Spleen (tissue), 11 donors: ENCODE measurements around the gene GPR3. TPM values are rescaled to one million over a fixed set of nuclear protein-coding genes. Genes with fewer than 3 reads are reported as not detected.

Experiments used
- DNase-seq: peaks from one replicate; pipeline ENCODE4 v3.0.0-alpha.2; 2020
- H3K27ac ChIP-seq, 8 donors: fragments of 200-600 bp; sonication (generic) in 7 of 8; 1 replicate in 4 of 8; 2 replicates in 4 of 8; pipeline versions ENCODE4 v1.5.0 to v1.8.0; 2016 to 2021; ENCODE audit warnings: inconsistent platforms in 4 of 8, mild to moderate bottlenecking in 4 of 8, moderate library complexity in 1 of 8
- H3K27me3 ChIP-seq, 7 donors: fragments of 200-600 bp; sonication (generic) in 6 of 7; replicated peaks in 1 of 7; 1 replicate in 4 of 7; 2 replicates in 3 of 7; pipeline versions ENCODE4 v1.5.0 to v1.8.0; 2016 to 2021; ENCODE audit warnings: inconsistent platforms in 3 of 7, mild to moderate bottlenecking in 1 of 7
- H3K36me3 ChIP-seq, 6 donors: fragments of 200-600 bp; sonication (generic) in 5 of 6; 1 replicate in 4 of 6; 2 replicates in 2 of 6; pipeline versions ENCODE4 v1.5.0 to v1.8.0; 2016 to 2021; ENCODE audit warnings: inconsistent platforms in 2 of 6
- H3K4me1 ChIP-seq, 6 donors: fragments of 200-600 bp; sonication (generic) in 5 of 6; 1 replicate in 3 of 6; 2 replicates in 3 of 6; pipeline versions ENCODE4 v1.5.0 to v1.8.0; 2016 to 2021; ENCODE audit warnings: inconsistent platforms in 3 of 6
- H3K4me3 ChIP-seq, 8 donors: fragments of 200-600 bp; sonication (generic) in 7 of 8; 1 replicate in 4 of 8; 2 replicates in 4 of 8; pipeline versions ENCODE4 v1.5.0 to v1.8.0; 2016 to 2021; ENCODE audit warnings: inconsistent platforms in 4 of 8, mild to moderate bottlenecking in 4 of 8, moderate library complexity in 2 of 8
- H3K9me3 ChIP-seq, 8 donors: fragments of 200-600 bp; sonication (generic) in 7 of 8; 1 replicate in 4 of 8; 2 replicates in 4 of 8; pipeline versions ENCODE4 v1.5.0 to v1.8.0; 2016 to 2021; ENCODE audit warnings: inconsistent platforms in 4 of 8
- CTCF ChIP-seq, 11 experiments: fragments of 200-600 bp in 7 of 11; fragments of 450-650 bp in 4 of 11; sonication (generic) in 4 of 11; IDR thresholded peaks in 8 of 11; conservative IDR thresholded peaks in 3 of 11; 1 replicate in 7 of 11; 2 replicates in 4 of 11; pipeline versions ENCODE4 v1.4.0 to v1.8.0; 2016 to 2021; ENCODE audit warnings: antibody characterized with exemption in 11 of 11, inconsistent platforms in 4 of 11, mild to moderate bottlenecking in 1 of 11
- POLR2A ChIP-seq, 3 donors: fragments of 450-650 bp; IDR thresholded peaks; one replicate each; pipeline ENCODE4 v1.5.1; 2017; ENCODE audit warnings: antibody characterized with exemption in 3 of 3, mild to moderate bottlenecking in 1 of 3
- POLR2AphosphoS5 ChIP-seq, 3 donors: sonication (generic); formaldehyde crosslinking; IDR thresholded peaks; one replicate each; pipeline ENCODE4 v1.5.1; 2017; ENCODE audit warnings: antibody characterized with exemption in 3 of 3
- WGBS, 5 donors: extraction: QIAGEN DNeasy Blood & Tissue Kit in 3 of 5; methylation state at CpG; one replicate each; pipeline versions ENCODE4 v1.1.5 to v1.1.7; 2013 to 2018; 5-methylcytosine and 5-hydroxymethylcytosine counted together
- intact Hi-C: fragments of 100-400 bp; cut with DNase I; formaldehyde crosslinking; loops from one replicate; pipeline ENCODE4 v1.15.0; 2023; ENCODE audit warnings: low total_unique reads
- polyA plus RNA-seq, 3 donors: library from polyadenylated mRNA; stranded (reverse); fragments of 200-250 nt; gene quantifications; one replicate each; pipeline ENCODE4 v1.2.1, GENCODE V29; 2013
- total RNA-seq, 7 donors: library from RNA; depleted of rRNA in 3 of 7; stranded (reverse); fragments of >200 nt in 3 of 7; fragmentation: NEBNext Ultra II Directional in 4 of 7; extraction: Animal tissue kit (Norgen Biotek cat#: 25700) in 4 of 7; gene quantifications; one replicate each; pipeline versions ENCODE4 v1.1.0 to v1.2.1, GENCODE V29; 2016 to 2021
- donor health status: healthy with polysubstance abuse.
- donor health status: DM: no; HTN: no; CAD: no; lungs with moderate emphysema.
- donor health status: DM: no; HTN: no; CAD: no.
- donor health status: Bipolar disorder and iron deficiency.
- donor health status: healthy.
- donor health status: DM: no; HTN: no; CAD: no.
- donor health status: DM: yes; HTN: yes; CAD: no.

The GPR3 gene
- total and polyA plus RNA-seq, 10 donors = 0.05 to 0.40 (median 0.16) TPM; not detected in 4

- 3 to 5% (median 4%) methylated on average over 37 to 40 of the region's 40 CpGs for WGBS, 5 donors
- intact Hi-C loops = no loop called here
- Histone ChIP-seq H3K4me1 (peaks cover 19 to 74% (median 58%) of the 10 kb centered on the region in 6 donors), H3K27ac (peak overlapping the region; percentile 68 to 95 (median 90)), H3K9me3 (no peaks in the 10 kb centered on the region), H3K27me3 (peaks cover 0 to 4% (median 0%) of the 10 kb centered on the region in 7 donors), H3K36me3 (peaks cover 0 to 42% (median 7%) of the 10 kb centered on the region in 6 donors), H3K4me3 (peak overlapping the region; percentile 33 to 89 (median 67))
- DNase-seq = peak; percentile 95
- TF ChIP-seq POLR2AphosphoS5 (IDR thresholded peaks at IDR 0.05) (peak in 2 of 3 donors; percentile 28 to 69), POLR2A (IDR thresholded peaks at IDR 0.05) (peak in 1 of 3 donors; percentile 24), CTCF (IDR thresholded peaks at IDR 0.05 in 8 of 11, conservative IDR thresholded peaks at IDR 0.05 in 3 of 11) (no peak)
Measured at GRCh38 chr1:27365372-27366112, 26.9 kb upstream of the GPR3 start.

GRCh38 chr1:27366113-27366410 lies 26.4 kb upstream of the GPR3 start:
- Histone ChIP-seq H3K27ac (peak overlapping the region; percentile 68 to 95 (median 90)), H3K9me3 (no peaks in the 10 kb centered on the region), H3K4me1 (peaks cover 19 to 71% (median 55%) of the 10 kb centered on the region in 6 donors), H3K27me3 (no peaks in the 10 kb centered on the region), H3K4me3 (peak overlapping the region; percentile 33 to 89 (median 67)), H3K36me3 (peaks cover 0 to 36% (median 7%) of the 10 kb centered on the region in 6 donors)
- 0 to 1% (median 0%) methylated on average over 6 to 30 of the region's 30 CpGs for WGBS, 5 donors
- intact Hi-C loops = no loop called here
- DNase-seq = peak; percentile 94
- TF ChIP-seq POLR2AphosphoS5 (IDR thresholded peaks at IDR 0.05) (peak; percentile 43 to 79 (median 73)), POLR2A (IDR thresholded peaks at IDR 0.05) (no peak), CTCF (IDR thresholded peaks at IDR 0.05 in 8 of 11, conservative IDR thresholded peaks at IDR 0.05 in 3 of 11) (no peak)

- WGBS, 5 donors = 1 to 23% (median 2%) methylated on average over 6 to 67 of the region's 67 CpGs
- Histone ChIP-seq H3K27me3 (no peaks in the 10 kb centered on the region), H3K36me3 (peaks cover 0 to 31% (median 7%) of the 10 kb centered on the region in 6 donors), H3K4me3 (peak within 1 kb of the TSS; percentile 33 to 89 (median 67)), H3K4me1 (peaks cover 19 to 68% (median 55%) of the 10 kb centered on the region in 6 donors), H3K9me3 (no peaks in the 10 kb centered on the region), H3K27ac (peak within 1 kb of the TSS; percentile 68 to 95 (median 90))
- peak; percentile 91 for DNase-seq
- TF ChIP-seq POLR2AphosphoS5 (IDR thresholded peaks at IDR 0.05) (peak in 2 of 3 donors; percentile 89 to 91), CTCF (IDR thresholded peaks at IDR 0.05 in 8 of 11, conservative IDR thresholded peaks at IDR 0.05 in 3 of 11) (peak in 5 of 11 experiments; percentile 11 to 42 (median 33)), POLR2A (IDR thresholded peaks at IDR 0.05) (peak in 1 of 3 donors; percentile 56)
- intact Hi-C loops = no loop called here
Measured at GRCh38 chr1:27366411-27367159, 25.8 kb upstream of the GPR3 start, which contains the start of gene MAP3K6. Gene MAP3K6 (minus strand): TSS chr1:27366961. CDS start chr1:27366597, 364 bp downstream.
